GM12878 (cell line): ENCODE results near the gene CHCHD1. TPM values are rescaled to one million over a fixed set of nuclear protein-coding genes. Genes with fewer than 3 reads are reported as not detected.

Experiments used
- ATAC-seq: fragments of 200-7000 bp; cut with Tn5 transposase; 3 replicates; pipeline ENCODE4 v1.9.1; 2020; ENCODE audit warnings: mild to moderate bottlenecking, moderate library complexity
- BruUV-seq: library from RNA; stranded (reverse); fragments of 400-500 nt; replicated peaks from 2 replicates; lab custom pipeline; 2021; lab: Mats Ljungman, UMichigan
- CTCF ChIA-PET: fragments of 300-600 bp; sonication (Branson Sonifier 250); formaldehyde crosslinking; extraction: SDS; loops from one replicate; lab custom pipeline; 2021; ENCODE audit warnings: inconsistent platforms; lab: Yijun Ruan, JAX
- POLR2A ChIA-PET: fragments of 350-600 bp; formaldehyde crosslinking; extraction: SDS; loops from one replicate; lab custom pipeline; 2021; ENCODE audit warnings: inconsistent platforms; lab: Charles Lee
- RAD21 ChIA-PET: fragments of 300-600 bp; sonication (Branson Sonifier 250); formaldehyde crosslinking; loops from one replicate; lab custom pipeline; 2023; ENCODE audit warnings: antibody characterized with exemption; ENCODE audit not compliant: unreplicated experiment; lab: Charles Lee
- SMC1A ChIA-PET: fragments of 300-600 bp; sonication (Branson Sonifier 250); formaldehyde crosslinking; loops from one replicate; lab custom pipeline; 2023; ENCODE audit not compliant: unreplicated experiment, uncharacterized antibody; lab: Charles Lee
- DNase-seq: peaks from one replicate; pipeline ENCODE4 v3.0.0-alpha.2; 2011; ENCODE audit warnings: low read depth, low spot score
- FAIRE-seq: peaks from 3 replicates; lab custom pipeline; 2011; peaks lifted over from hg19 to GRCh38; lab: Jason Lieb, UNC
- H2AFZ ChIP-seq: 2 replicates; pipeline ENCODE4 v1.6.0; 2011; ENCODE audit warnings: low read depth, low read length, control low read depth; ENCODE audit not compliant: control insufficient read depth
- H3K27ac ChIP-seq: 2 replicates; pipeline ENCODE4 v1.5.1; 2011; ENCODE audit warnings: control low read depth; ENCODE audit not compliant: control insufficient read depth, insufficient read depth
- H3K27me3 ChIP-seq, 2 experiments: replicated peaks in 1 of 2; 2 replicates each; pipeline versions ENCODE4 v1.6.0 to v1.6.1; 2011; ENCODE audit warnings: low read length in 1 of 2; ENCODE audit not compliant: control insufficient read depth in 2 of 2, insufficient read depth in 2 of 2
- H3K36me3 ChIP-seq, 2 experiments: 2 replicates each; pipeline ENCODE4 v1.5.1; 2011; ENCODE audit warnings: low read length in 1 of 2; ENCODE audit not compliant: control insufficient read depth in 2 of 2, insufficient read depth in 2 of 2
- H3K4me1 ChIP-seq: 2 replicates; pipeline ENCODE4 v1.6.1; 2011; ENCODE audit warnings: mild to moderate bottlenecking, low read length, moderate library complexity, mixed read lengths; ENCODE audit not compliant: control insufficient read depth, insufficient read depth
- H3K4me2 ChIP-seq: 2 replicates; pipeline ENCODE4 v1.6.0; 2011; ENCODE audit warnings: control low read depth; ENCODE audit not compliant: control insufficient read depth, insufficient read depth
- H3K4me3 ChIP-seq: fragments of 200-600 bp; sonication (generic); 2 replicates; pipeline ENCODE4 v1.5.1; 2016
- H3K79me2 ChIP-seq: 2 replicates; pipeline ENCODE4 v1.6.0; 2011; ENCODE audit warnings: low read length; ENCODE audit not compliant: control insufficient read depth, insufficient read depth
- H3K9ac ChIP-seq: 2 replicates; pipeline ENCODE4 v1.8.0; 2011; ENCODE audit warnings: low read length, control low read depth, mixed read lengths; ENCODE audit not compliant: control insufficient read depth, insufficient read depth
- H3K9me3 ChIP-seq: replicated peaks from 3 replicates; pipeline ENCODE4 v1.5.1; 2011; ENCODE audit warnings: mild to moderate bottlenecking, low read length; ENCODE audit not compliant: control insufficient read depth, insufficient read depth
- H4K20me1 ChIP-seq: 2 replicates; pipeline ENCODE4 v1.6.0; 2011; ENCODE audit not compliant: control insufficient read depth, insufficient read depth
- CBX5 ChIP-seq: sonication (generic); IDR thresholded peaks from 2 replicates; pipeline ENCODE4 v1.6.1; 2016; ENCODE audit warnings: low read depth, moderate library complexity, mild to moderate bottlenecking, inconsistent platforms
- SIN3A ChIP-seq: IDR thresholded peaks from 2 replicates; pipeline ENCODE4 v1.6.1; 2012; ENCODE audit warnings: low read depth, low read length, improper control_type of control experiment
- SIX5 ChIP-seq: IDR thresholded peaks from 2 replicates; pipeline ENCODE4 v1.6.1; 2011; ENCODE audit warnings: mild to moderate bottlenecking, low read depth, low read length, moderate library complexity; ENCODE audit not compliant: severe bottlenecking
- SMAD5 ChIP-seq: IDR thresholded peaks from 2 replicates; pipeline ENCODE4 v1.6.1; 2016; ENCODE audit warnings: antibody characterized with exemption, low read depth
- ZNF592 ChIP-seq: fragments of 450-650 bp; IDR thresholded peaks from 2 replicates; pipeline ENCODE4 v1.6.1; 2017; ENCODE audit warnings: mild to moderate bottlenecking, moderate library complexity
- ZZZ3 ChIP-seq: IDR thresholded peaks from 2 replicates; pipeline ENCODE4 v1.6.1; 2011; ENCODE audit warnings: low read depth; ENCODE audit not compliant: control insufficient read depth, insufficient read length
- WGBS: methylation state at CpG from one replicate; pipeline ENCODE4 v1.1.6; 2016; ENCODE audit warnings: low lambda C conversion rate; ENCODE audit not compliant: insufficient replicate concordance, insufficient coverage; ENCODE audit errors: missing lambda C conversion rate; 5-methylcytosine and 5-hydroxymethylcytosine counted together
- in situ Hi-C: fragments of 300-500 bp; cut with MboI; formaldehyde crosslinking; loops from 9 replicates; pipeline ENCODE4 v1.14.3; 2018; ENCODE audit warnings: mixed read lengths
- intact Hi-C: fragments of 100-400 bp; cut with micrococcal nuclease; formaldehyde crosslinking; loops from one replicate; pipeline ENCODE4 v1.14.2; 2022; ENCODE audit not compliant: unreplicated experiment
- polyA plus RNA-seq, 11 experiments: library from polyadenylated mRNA; depleted of rRNA in 4 of 11; unstranded in 6 of 11; stranded (reverse) in 5 of 11; fragments of >200 nt; fragmentation: Nextera tagmentation in 4 of 11; fragmentation: Illumina TruSeq in 1 of 11; extraction: Ambion mirVana in 4 of 11; extraction: Trizol in 1 of 11; gene quantifications; 1 replicate in 1 of 11; 2 replicates in 10 of 11; pipeline versions ENCODE4 v1.2.1 to v1.2.3, GENCODE V29; 2011 to 2016; ENCODE audit warnings: inconsistent platforms in 2 of 11, missing spikeins in 2 of 11, low read depth in 1 of 11
- total RNA-seq, 4 experiments: library from RNA; depleted of rRNA in 3 of 4; stranded (reverse); fragments of >200 nt in 3 of 4; fragmentation: Illumina TruSeq in 1 of 4; extraction: Trizol in 1 of 4; gene quantifications; 2 replicates each; pipeline versions ENCODE4 v1.2.1 to v1.2.3, GENCODE V29; 2013 to 2021

The CHCHD1 gene
- total and polyA plus RNA-seq, 10 of the 15 experiments (the other 5 are each of a cell fraction or from before 2014, with no cell fraction given) = 35.0 to 132 (median 70.0) TPM

GRCh38 chr10:73814276-73814895 is 32.5 kb downstream of the CHCHD1 start:
- H3K9me3 ChIP-seq = no peaks in the 10 kb centered on the region
- TF ChIP-seq SIX5 (no peak), CBX5 (no peak), SIN3A (no peak), SMAD5 (no peak), ZNF592 (no peak), ZZZ3 (no peak)
- TF ChIP-seq, all 136 proteins: peak for 0
- Histone ChIP-seq H3K4me1 (peaks cover 6% of the 10 kb centered on the region; the same call in 1 of the 2 replicates), H3K9ac (no peak overlapping the region), H2AFZ (no peak overlapping the region), H3K27ac (no peak overlapping the region), H3K36me3 (peaks cover 4 to 6% of the 10 kb centered on the region in 2 experiments), H3K79me2 (peaks cover 17% of the 10 kb centered on the region), H3K27me3 (no peaks in the 10 kb centered on the region), H4K20me1 (no peaks in the 10 kb centered on the region), H3K4me2 (no peak overlapping the region), H3K4me3 (no peak overlapping the region)
- ChIA-PET SMC1A (no interaction called here), POLR2A (interaction anchor here (1.2 kb wide), 2 partner anchors 10 to 27 kb away, joined by 4 read pairs; no protein-coding TSS in a partner anchor), RAD21 (no interaction called here), CTCF (interaction anchor here (1.0 to 2.5 kb wide), 2 partner anchors 13 to 42 kb away, joined by 4 to 9 read pairs; a partner anchor contains a TSS)
- 79% methylated on average over 13 of the region's 13 CpGs for WGBS
- no TSS peak for BruUV-seq
- FAIRE-seq = no peak
- in situ Hi-C loops = no loop called here
- no peak for DNase-seq
- no peak for ATAC-seq
- intact Hi-C loops = loop anchor here (5.0 kb wide), 1 partner anchor 42 kb away; a partner anchor contains a TSS
